SIG-M5 treated with dmso at 0.1 percent for 504 hours (cell line): ENCODE results near the gene SEC31B.

Experiments
- DNase-seq: peaks from one replicate; lab custom pipeline; 2025; ENCODE audit not compliant: unreplicated experiment; lab: John Stamatoyannopoulos, UW

The SEC31B gene

GRCh38 chr10:100448951-100449350 lies 70.7 kb downstream of the SEC31B start:
- DNase-seq = no peak

- no peak for DNase-seq
These were observed 72.0 kb downstream of the SEC31B start for GRCh38 chr10:100447663-100448062.

- DNase-seq = peak; percentile 1
These were observed 73.4 kb downstream of the SEC31B start for GRCh38 chr10:100446130-100446761.

- DNase-seq = no peak
These were observed 77.1 kb downstream of the SEC31B start for GRCh38 chr10:100442548-100442947.

GRCh38 chr10:100438674-100439315 lies 80.9 kb downstream of the SEC31B start:
- no peak for DNase-seq
